Thymus (tissue), 11 donors: Measurements from ENCODE around the gene CELA1. TPM values are rescaled to one million over a fixed set of nuclear protein-coding genes. Genes with fewer than 3 reads are reported as not detected.
"Not testable (repeated sequence)": the region's sequence is repeated elsewhere in the genome, so short reads cannot be mapped to it uniquely, and the experiment has no call there.

Experiments
- DNase-seq, 9 donors: peaks; one replicate each; pipeline ENCODE4 v3.0.0-alpha.2; 2013; ENCODE audit warnings: low spot score in 9 of 9, low read depth in 6 of 9, missing footprints in 1 of 9
- H3K27ac ChIP-seq, 2 donors: one replicate each; pipeline ENCODE4 v1.5.1; 2013; ENCODE audit warnings: control low read depth in 1 of 2, low read depth in 1 of 2, low read length in 1 of 2, mild to moderate bottlenecking in 1 of 2, moderate library complexity in 1 of 2
- H3K27me3 ChIP-seq, 2 donors: one replicate each; pipeline ENCODE4 v1.5.1; 2013; ENCODE audit warnings: low read length in 1 of 2; ENCODE audit not compliant: control insufficient read depth in 2 of 2, insufficient read depth in 1 of 2
- H3K36me3 ChIP-seq, 2 donors: one replicate each; pipeline ENCODE4 v1.5.1; 2013; ENCODE audit warnings: low read length in 1 of 2, mild to moderate bottlenecking in 1 of 2, moderate library complexity in 1 of 2; ENCODE audit not compliant: control insufficient read depth in 2 of 2, insufficient read depth in 2 of 2
- H3K4me1 ChIP-seq, 2 donors: one replicate each; pipeline ENCODE4 v1.5.1; 2013; ENCODE audit warnings: low read length in 2 of 2; ENCODE audit not compliant: control insufficient read depth in 2 of 2, insufficient read depth in 2 of 2
- H3K4me3 ChIP-seq, 2 donors: one replicate each; pipeline ENCODE4 v1.5.1; 2013; ENCODE audit warnings: low read length in 2 of 2, control low read depth in 1 of 2, mild to moderate bottlenecking in 1 of 2
- H3K9me3 ChIP-seq, 2 donors: one replicate each; pipeline ENCODE4 v1.5.1; 2013; ENCODE audit warnings: low read length in 1 of 2, mild to moderate bottlenecking in 1 of 2; ENCODE audit not compliant: control insufficient read depth in 2 of 2, insufficient read depth in 1 of 2
- WGBS: extraction: QIAGEN DNeasy Blood & Tissue Kit; methylation state at CpG from one replicate; pipeline ENCODE4 v1.1.7; 2013; 5-methylcytosine and 5-hydroxymethylcytosine counted together
- polyA plus RNA-seq: library from polyadenylated mRNA; stranded (reverse); fragments of 200-250 nt; gene quantifications from one replicate; pipeline ENCODE4 v1.2.3, GENCODE V29; 2013
- total RNA-seq: library from RNA; stranded (reverse); fragments of 120-200 nt; gene quantifications from one replicate; pipeline ENCODE4 v1.2.4, GENCODE V29; 2013
- donor health status: healthy.

CELA1 gene
- total and polyA plus RNA-seq, 2 donors = 0.09 to 0.71 TPM

DNA sequence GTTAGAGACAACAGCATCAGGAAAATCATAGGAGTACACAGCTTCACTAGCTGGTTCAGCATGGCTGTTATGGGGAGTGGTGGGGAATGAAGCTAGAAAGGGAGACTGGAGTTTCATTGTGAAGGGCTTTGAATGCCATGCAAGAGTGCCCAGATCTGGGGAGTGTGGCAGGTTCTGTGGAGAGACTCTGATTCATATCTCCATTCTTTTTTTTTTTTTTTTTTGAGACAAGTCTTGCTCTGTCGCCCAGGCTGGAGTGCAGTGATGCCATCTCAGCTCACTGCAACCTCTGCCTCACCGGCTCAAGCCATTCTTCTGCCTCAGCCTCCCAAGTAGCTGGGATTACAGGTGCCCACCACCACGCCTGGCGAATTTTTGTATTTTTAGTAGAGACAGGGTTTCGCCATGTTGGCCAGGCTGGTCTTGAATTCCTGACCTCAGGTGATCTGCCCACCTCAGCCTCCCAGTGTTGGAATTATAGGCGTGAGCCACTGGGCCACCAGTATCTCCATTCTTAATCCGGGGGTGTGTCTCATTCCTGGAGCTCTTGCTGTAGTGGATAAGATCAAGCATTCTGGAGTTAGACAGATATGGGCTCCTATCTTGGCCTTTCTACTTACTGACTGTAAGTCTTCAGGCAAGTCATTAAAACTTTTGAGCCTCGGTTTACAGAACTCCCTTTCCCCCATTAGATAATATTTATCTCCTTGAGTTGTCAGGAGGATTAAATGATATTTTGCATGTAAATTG, 28.2 kb downstream of the CELA1 start:
- peak overlapping the region; percentile 78 to 84 for H3K27ac ChIP-seq

DNA sequence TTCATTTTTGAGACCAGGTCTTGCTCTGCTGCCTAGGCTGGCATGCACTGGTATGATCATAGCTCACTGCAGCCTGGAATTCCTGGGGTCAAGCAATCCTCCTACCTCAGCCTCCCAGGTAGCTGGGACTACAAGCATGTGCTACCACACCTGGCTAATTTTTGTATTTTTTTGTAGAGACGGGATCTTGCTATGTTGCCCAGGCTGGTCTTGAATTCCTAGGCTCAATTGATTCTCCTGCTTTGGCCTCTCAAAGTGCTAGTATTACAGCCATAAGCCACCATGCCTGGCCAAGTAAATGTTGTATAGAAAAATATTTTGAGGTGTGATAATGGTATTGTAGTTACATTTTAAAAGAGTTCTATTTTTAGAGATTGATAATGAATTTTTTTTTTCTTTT, 35.1 kb downstream of the CELA1 start:
- H3K4me3 ChIP-seq = no peak overlapping the region
- no peak overlapping the region for H3K27ac ChIP-seq
- H3K9me3 ChIP-seq = no peaks in the 10 kb centered on the region
- H3K4me1 ChIP-seq = no peaks in the 10 kb centered on the region
- WGBS = 95% methylated on average over 1 of the region's 1 CpG
- no peaks in the 10 kb centered on the region for H3K27me3 ChIP-seq
- no peak for DNase-seq
- peaks cover 30 to 65% of the 10 kb centered on the region in 2 donors for H3K36me3 ChIP-seq

More for the DNA sequence above, 28.2 kb downstream of the CELA1 start:
- DNase-seq, H3K4me3 ChIP-seq, H3K27me3 ChIP-seq, H3K9me3 ChIP-seq: not testable (repeated sequence)
- H3K36me3 ChIP-seq = peaks cover 14% of the 10 kb centered on the region in 2 donors
- WGBS = 93% methylated on average over 8 of the region's 8 CpGs
- H3K4me1 ChIP-seq = peaks cover 35 to 50% of the 10 kb centered on the region in 2 donors

DNA sequence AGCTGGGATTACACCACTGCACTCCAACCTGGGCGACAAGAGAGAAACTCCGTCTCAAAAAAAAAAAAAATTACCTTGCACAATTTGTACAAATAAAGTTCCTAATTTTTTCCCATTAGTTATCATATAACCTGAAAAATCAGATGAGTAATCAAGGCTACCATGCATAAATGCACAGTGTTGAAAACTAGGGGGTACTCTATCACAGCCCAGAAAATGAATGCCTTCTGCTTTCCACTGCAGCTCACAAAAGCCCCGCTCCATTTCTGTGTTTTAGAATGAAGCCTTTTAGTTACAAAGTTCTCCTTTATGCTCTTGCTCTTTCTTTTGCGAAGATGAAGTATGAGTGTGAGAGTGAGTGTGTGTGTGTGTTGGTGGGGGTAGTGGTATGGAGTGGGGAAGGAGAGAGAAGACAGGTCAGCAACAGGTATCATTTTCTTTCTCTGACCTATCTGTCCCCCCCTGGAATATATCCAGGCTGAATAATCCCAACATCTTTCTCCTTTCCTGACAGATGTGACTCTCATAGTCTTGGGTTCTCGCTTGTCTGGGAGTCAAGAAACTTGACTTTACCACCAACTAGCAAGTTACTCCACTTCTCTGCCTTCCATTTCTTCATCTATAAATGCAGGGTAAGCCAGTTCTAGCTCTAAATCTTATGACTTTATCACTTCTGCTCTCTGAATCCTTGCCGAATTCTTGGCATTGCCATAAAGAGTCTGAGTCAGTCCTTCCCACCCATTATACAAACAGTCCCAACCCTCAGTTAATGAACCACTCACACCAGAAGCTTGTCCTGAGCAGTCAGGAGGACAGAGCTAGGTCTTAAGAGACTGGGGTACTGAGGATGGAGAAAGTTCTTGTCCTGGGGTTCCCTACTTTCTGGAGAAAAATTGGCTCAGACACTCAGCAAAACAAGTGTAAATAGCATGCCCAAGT, 38.6 kb downstream of the CELA1 start:
- DNase-seq = no peak
- no peak overlapping the region for H3K27ac ChIP-seq

DNA sequence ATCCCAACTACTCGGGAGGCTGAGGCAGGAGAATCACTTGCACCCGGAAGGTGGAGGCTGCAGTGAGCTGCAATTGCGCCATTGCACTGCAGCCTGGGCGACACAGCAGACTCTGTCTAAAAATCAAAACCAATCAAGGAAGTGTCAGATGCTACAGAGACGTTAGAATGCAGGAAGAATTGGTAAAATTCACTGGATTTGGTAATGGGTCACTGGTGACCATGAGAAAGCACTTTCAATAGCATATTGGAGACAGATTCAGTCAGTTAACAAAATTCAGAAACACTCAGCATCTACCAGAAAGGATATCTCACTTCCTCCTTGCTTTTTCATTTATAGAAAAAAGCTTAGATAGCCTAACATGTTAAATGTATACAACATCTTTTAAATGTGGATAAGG, 40.0 kb downstream of the CELA1 start:
- no peak overlapping the region for H3K4me3 ChIP-seq
- H3K36me3 ChIP-seq = peaks cover 48 to 66% of the 10 kb centered on the region in 2 donors
- no peaks in the 10 kb centered on the region for H3K27me3 ChIP-seq
- H3K9me3 ChIP-seq = no peaks in the 10 kb centered on the region
- H3K27ac ChIP-seq = no peak overlapping the region
- H3K4me1 ChIP-seq = no peaks in the 10 kb centered on the region
- no peak for DNase-seq
- WGBS = 93% methylated on average over 5 of the region's 5 CpGs

More for the DNA sequence above, 38.6 kb downstream of the CELA1 start:
- Histone ChIP-seq H3K4me3 (no peak overlapping the region), H3K9me3 (no peaks in the 10 kb centered on the region), H3K27me3 (no peaks in the 10 kb centered on the region), H3K36me3 (peaks cover 33 to 65% of the 10 kb centered on the region in 2 donors), H3K4me1 (no peaks in the 10 kb centered on the region)
- 88% methylated on average over 6 of the region's 6 CpGs for WGBS

DNA sequence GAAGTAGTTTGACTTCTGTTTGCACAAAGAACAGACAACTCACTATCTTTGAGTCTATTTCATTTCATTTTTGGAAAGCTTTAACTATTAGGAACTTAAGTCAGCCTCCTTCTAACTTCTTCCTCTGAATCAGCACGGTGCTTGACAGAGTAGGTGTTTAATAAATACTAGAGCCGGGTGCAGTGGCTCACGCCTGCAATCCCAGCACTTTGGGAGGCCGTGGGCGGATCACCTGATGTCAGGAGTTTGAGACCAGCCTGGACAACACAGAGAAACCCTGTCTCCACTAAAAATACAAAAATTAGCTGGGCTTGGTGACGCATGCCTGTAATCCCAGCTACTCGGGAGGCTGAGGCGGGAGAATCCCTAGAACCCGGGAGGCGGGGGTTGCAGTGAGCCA, 45.7 kb downstream of the CELA1 start:
- not testable (repeated sequence) for H3K4me1 ChIP-seq, H3K27ac ChIP-seq, H3K27me3 ChIP-seq, DNase-seq, H3K4me3 ChIP-seq, H3K9me3 ChIP-seq
- WGBS = 97% methylated on average over 10 of the region's 10 CpGs
- peaks cover 67 to 69% of the 10 kb centered on the region in 2 donors for H3K36me3 ChIP-seq

DNA sequence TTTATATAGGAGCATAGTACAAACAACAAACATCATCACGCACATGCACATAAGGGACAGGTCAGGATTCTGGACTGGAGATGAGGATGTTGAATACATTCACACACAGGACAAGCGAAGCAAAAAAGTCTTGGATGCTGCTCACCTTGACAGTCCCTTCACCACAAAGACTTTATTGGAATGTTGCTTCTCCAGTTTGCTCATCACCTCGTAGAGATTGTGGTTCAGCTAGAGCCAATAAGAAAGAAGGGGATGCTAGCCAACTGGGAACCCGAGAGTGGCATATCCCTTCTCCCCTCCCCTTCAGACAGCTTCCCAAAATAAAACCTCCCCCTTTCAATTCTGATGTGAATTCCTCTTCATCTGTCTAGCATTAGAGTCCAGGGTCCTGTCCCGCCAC, 50.8 kb downstream of the CELA1 start:
- Histone ChIP-seq H3K4me1 (no peaks in the 10 kb centered on the region), H3K36me3 (peaks cover 52 to 66% of the 10 kb centered on the region in 2 donors), H3K27me3 (no peaks in the 10 kb centered on the region), H3K27ac (no peak overlapping the region), H3K9me3 (no peaks in the 10 kb centered on the region), H3K4me3 (no peak overlapping the region)
- WGBS = 95% methylated on average over 5 of the region's 5 CpGs
- no peak for DNase-seq

DNA sequence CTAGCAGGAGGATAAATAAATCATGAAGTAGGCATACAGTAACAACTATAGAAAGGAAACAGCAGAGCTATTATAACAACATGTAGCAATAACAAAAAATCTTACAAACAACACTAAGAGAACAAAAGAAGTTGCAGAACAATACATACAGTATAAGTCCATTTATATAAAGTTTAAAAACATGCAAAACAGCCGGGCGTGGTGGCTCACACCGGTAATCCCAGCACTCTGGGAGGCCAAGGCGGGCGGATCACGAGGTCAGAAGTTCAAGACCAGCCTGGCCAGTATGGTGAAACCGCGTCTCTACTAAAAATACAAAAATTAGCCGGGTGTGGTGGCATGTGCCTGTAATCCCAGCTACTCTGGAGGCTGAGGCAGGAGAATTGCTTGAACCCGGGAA, 52.4 kb downstream of the CELA1 start:
- WGBS = over 99% methylated on average over 10 of the region's 10 CpGs
- H3K4me3 ChIP-seq, H3K27ac ChIP-seq, H3K9me3 ChIP-seq, DNase-seq, H3K27me3 ChIP-seq, H3K4me1 ChIP-seq: not testable (repeated sequence)
- peaks cover 54 to 64% of the 10 kb centered on the region in 2 donors for H3K36me3 ChIP-seq

DNA sequence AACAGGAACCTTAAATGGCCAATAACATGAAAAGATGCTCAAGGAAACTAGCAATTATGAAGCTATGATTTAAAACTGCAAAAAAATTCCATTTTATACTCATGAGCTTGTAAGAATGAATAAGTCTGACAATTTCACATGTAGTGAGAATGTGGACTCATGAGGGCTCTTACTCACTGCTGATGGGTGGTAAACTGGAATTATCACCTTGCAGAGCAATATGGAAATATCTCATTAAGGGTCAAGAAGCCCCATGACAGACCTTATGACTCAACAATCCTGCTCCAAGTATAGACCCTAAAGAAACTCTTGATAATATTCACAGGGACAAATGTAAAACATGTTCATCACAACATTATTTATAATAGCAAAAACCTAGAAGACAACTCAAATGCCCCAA, 52.8 kb downstream of the CELA1 start:
- no peak for DNase-seq
- Histone ChIP-seq H3K27ac (no peak overlapping the region), H3K27me3 (no peaks in the 10 kb centered on the region), H3K4me1 (no peaks in the 10 kb centered on the region), H3K4me3 (no peak overlapping the region), H3K36me3 (peaks cover 51 to 62% of the 10 kb centered on the region in 2 donors), H3K9me3 (no peaks in the 10 kb centered on the region)
